Lung (tissue), 12 donors: ENCODE results near the gene MOB1A. TPM values are rescaled to one million over a fixed set of nuclear protein-coding genes. Genes with fewer than 3 reads are reported as not detected.

Experiments used
- ATAC-seq: fragments of 200-7000 bp; cut with Tn5 transposase; one replicate; pipeline ENCODE4 v1.9.1; 2020; ENCODE audit warnings: moderate number of reproducible peaks; ENCODE audit not compliant: insufficient read depth, low FRiP score
- DNase-seq, 3 donors: peaks; one replicate each; pipeline ENCODE4 v3.0.0-alpha.2; 2013 to 2017
- H3K27ac ChIP-seq, 2 donors: one replicate each; pipeline ENCODE4 v1.5.1; 2013; ENCODE audit warnings: mild to moderate bottlenecking in 2 of 2, moderate library complexity in 2 of 2, control low read depth in 1 of 2, inconsistent platforms in 1 of 2, low read depth in 1 of 2, low read length in 1 of 2
- H3K27me3 ChIP-seq, 3 donors: one replicate each; pipeline ENCODE4 v1.5.1; 2013; ENCODE audit warnings: low read length in 2 of 3; ENCODE audit not compliant: control insufficient read depth in 3 of 3, insufficient read depth in 3 of 3
- H3K36me3 ChIP-seq, 4 donors: one replicate each; pipeline ENCODE4 v1.5.1; 2013; ENCODE audit warnings: low read length in 4 of 4, mild to moderate bottlenecking in 1 of 4, moderate library complexity in 1 of 4; ENCODE audit not compliant: control insufficient read depth in 4 of 4, insufficient read depth in 4 of 4
- H3K4me1 ChIP-seq, 5 donors: one replicate each; pipeline ENCODE4 v1.5.1; 2013; ENCODE audit warnings: low read length in 5 of 5, mild to moderate bottlenecking in 2 of 5, moderate library complexity in 1 of 5; ENCODE audit not compliant: control insufficient read depth in 5 of 5, insufficient read depth in 5 of 5
- H3K4me3 ChIP-seq: one replicate; pipeline ENCODE4 v1.5.1; 2013; ENCODE audit warnings: mild to moderate bottlenecking, control low read depth, moderate library complexity
- H3K9ac ChIP-seq, 2 donors: one replicate each; pipeline ENCODE4 v1.5.1; 2013; ENCODE audit warnings: low read length in 2 of 2, control low read depth in 1 of 2; ENCODE audit not compliant: insufficient read depth in 1 of 2
- H3K9me3 ChIP-seq, 4 donors: one replicate each; pipeline ENCODE4 v1.5.1; 2013; ENCODE audit warnings: low read length in 3 of 4, mild to moderate bottlenecking in 1 of 4, moderate library complexity in 1 of 4; ENCODE audit not compliant: control insufficient read depth in 4 of 4, insufficient read depth in 3 of 4
- WGBS, 2 donors: extraction: QIAGEN DNeasy Blood & Tissue Kit; methylation state at CpG; one replicate each; pipeline ENCODE4 v1.1.7; 2013; 5-methylcytosine and 5-hydroxymethylcytosine counted together
- polyA plus RNA-seq, 2 donors: library from polyadenylated mRNA; stranded (reverse); fragments of 200-250 nt; gene quantifications; one replicate each; pipeline ENCODE4 v1.2.1, GENCODE V29; 2013
- total RNA-seq, 2 donors: library from RNA; depleted of rRNA in 1 of 2; stranded (reverse); fragments of >200 nt in 1 of 2; gene quantifications; one replicate each; pipeline ENCODE4 v1.2.1, GENCODE V29; 2014 to 2021
- TF ChIP-seq, protein P1 (sequence below): IDR thresholded peaks from 2 replicates; pipeline ENCODE4 v1.5.1; 2012; ENCODE audit warnings: mild to moderate bottlenecking; ENCODE audit errors: control extremely low read depth, extremely low read depth
- donor health status: control.
- donor health status: control.
- donor health status: Bipolar disorder and iron deficiency.
- donor health status: healthy.
- donor health status: DM: yes; HTN: yes; CAD: no.

Gene MOB1A
- total and polyA plus RNA-seq, 4 donors, result 33.4 to 117 (median 81.1) TPM

- WGBS, 2 donors, result 85 to 89% methylated on average over 3 of the region's 3 CpGs
- no peak overlapping the region for H3K27ac ChIP-seq
- H3K4me3 ChIP-seq, result no peak overlapping the region
- no peak for ATAC-seq
- H3K4me1 ChIP-seq, result no peaks in the 10 kb centered on the region
- H3K27me3 ChIP-seq, result no peaks in the 10 kb centered on the region
- TF ChIP-seq, protein P1, sequence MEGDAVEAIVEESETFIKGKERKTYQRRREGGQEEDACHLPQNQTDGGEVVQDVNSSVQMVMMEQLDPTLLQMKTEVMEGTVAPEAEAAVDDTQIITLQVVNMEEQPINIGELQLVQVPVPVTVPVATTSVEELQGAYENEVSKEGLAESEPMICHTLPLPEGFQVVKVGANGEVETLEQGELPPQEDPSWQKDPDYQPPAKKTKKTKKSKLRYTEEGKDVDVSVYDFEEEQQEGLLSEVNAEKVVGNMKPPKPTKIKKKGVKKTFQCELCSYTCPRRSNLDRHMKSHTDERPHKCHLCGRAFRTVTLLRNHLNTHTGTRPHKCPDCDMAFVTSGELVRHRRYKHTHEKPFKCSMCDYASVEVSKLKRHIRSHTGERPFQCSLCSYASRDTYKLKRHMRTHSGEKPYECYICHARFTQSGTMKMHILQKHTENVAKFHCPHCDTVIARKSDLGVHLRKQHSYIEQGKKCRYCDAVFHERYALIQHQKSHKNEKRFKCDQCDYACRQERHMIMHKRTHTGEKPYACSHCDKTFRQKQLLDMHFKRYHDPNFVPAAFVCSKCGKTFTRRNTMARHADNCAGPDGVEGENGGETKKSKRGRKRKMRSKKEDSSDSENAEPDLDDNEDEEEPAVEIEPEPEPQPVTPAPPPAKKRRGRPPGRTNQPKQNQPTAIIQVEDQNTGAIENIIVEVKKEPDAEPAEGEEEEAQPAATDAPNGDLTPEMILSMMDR, result no peak
- no peak overlapping the region for H3K9ac ChIP-seq
- H3K9me3 ChIP-seq, result no peaks in the 10 kb centered on the region
- peaks cover 0 to 3% (median 0%) of the 10 kb centered on the region in 4 donors for H3K36me3 ChIP-seq
- DNase-seq, result no peak
Observed at GRCh38 chr2:74110537-74110936, 68.1 kb downstream of the MOB1A start.

DNA sequence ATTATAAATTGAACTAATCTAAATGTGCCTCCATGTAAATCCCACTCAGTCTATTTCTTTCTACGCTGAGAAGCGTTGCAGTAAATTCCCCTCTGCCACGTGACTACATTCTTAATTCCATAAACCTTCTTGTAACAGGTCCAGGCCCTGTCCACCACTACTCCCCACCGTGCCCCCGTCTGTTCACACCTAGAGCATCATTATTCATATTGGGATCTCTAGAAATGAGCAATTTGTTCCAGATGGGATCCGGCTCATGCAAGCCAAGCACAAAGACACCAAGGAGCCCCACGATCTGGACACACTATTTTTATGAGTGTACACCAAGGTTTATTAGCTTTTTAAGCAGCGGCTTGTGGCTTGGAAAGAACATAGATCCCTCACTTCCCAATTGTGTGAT is 69.1 kb downstream of the MOB1A start:
- Histone ChIP-seq H3K27ac (no peak overlapping the region), H3K4me1 (no peaks in the 10 kb centered on the region), H3K9ac (no peak overlapping the region), H3K36me3 (peaks cover 0 to 9% (median 0%) of the 10 kb centered on the region in 4 donors), H3K27me3 (no peaks in the 10 kb centered on the region), H3K4me3 (no peak overlapping the region), H3K9me3 (no peaks in the 10 kb centered on the region)
- ATAC-seq (no peak), DNase-seq (no peak)
- 92 to 97% methylated on average over 8 of the region's 8 CpGs for WGBS, 2 donors
- TF ChIP-seq, protein P1, result no peak

DNA sequence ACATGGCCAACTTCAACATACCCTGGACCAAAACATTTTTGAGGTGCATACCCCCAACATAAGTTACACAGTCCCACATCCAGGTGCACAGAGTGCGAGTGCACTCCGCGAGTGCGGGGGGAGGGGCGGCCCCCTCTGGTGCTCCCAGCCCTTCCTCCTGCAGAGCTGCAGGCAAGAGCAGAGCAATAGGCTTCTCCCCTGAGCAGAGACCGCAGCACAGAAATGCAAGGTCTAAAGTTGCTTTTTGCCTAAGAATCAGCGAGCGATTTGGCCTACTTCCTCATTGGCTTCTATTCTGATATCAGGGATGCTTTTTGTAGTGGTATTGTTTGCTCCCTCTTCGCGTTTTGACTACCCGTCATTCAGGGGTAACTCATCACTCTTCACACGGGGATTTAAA is 71.6 kb downstream of the MOB1A start:
- peaks cover under 1 to 19% (median 4%) of the 10 kb centered on the region in 4 donors for H3K36me3 ChIP-seq
- TF ChIP-seq, protein P1, result no peak
- H3K27me3 ChIP-seq, result no peaks in the 10 kb centered on the region
- no peak for ATAC-seq
- no peak for DNase-seq
- 78 to 80% methylated on average over 12 of the region's 12 CpGs for WGBS, 2 donors
- no peak overlapping the region for H3K9ac ChIP-seq
- H3K27ac ChIP-seq, result no peak overlapping the region
- H3K9me3 ChIP-seq, result no peaks in the 10 kb centered on the region
- no peak overlapping the region for H3K4me3 ChIP-seq
- H3K4me1 ChIP-seq, result no peaks in the 10 kb centered on the region

- 95 to 97% methylated on average over 8 of the region's 8 CpGs for WGBS, 2 donors
- Histone ChIP-seq H3K4me3 (no peak overlapping the region), H3K27ac (no peak overlapping the region), H3K9ac (no peak overlapping the region), H3K36me3 (peaks cover 3 to 21% (median 20%) of the 10 kb centered on the region in 4 donors), H3K9me3 (no peaks in the 10 kb centered on the region), H3K27me3 (no peaks in the 10 kb centered on the region), H3K4me1 (no peaks in the 10 kb centered on the region)
- no peak for DNase-seq
- no peak for ATAC-seq
- TF ChIP-seq, protein P1, result no peak
Observed at GRCh38 chr2:74105413-74105812, 73.3 kb downstream of the MOB1A start.
